Measurements from ENCODE around the gene PAQR6. TPM values are rescaled to one million over a fixed set of nuclear protein-coding genes. Genes with fewer than 3 reads are reported as not detected.

PAQR6 gene
- polyA plus RNA-seq, 1 experiment: 0.06 TPM

DNA sequence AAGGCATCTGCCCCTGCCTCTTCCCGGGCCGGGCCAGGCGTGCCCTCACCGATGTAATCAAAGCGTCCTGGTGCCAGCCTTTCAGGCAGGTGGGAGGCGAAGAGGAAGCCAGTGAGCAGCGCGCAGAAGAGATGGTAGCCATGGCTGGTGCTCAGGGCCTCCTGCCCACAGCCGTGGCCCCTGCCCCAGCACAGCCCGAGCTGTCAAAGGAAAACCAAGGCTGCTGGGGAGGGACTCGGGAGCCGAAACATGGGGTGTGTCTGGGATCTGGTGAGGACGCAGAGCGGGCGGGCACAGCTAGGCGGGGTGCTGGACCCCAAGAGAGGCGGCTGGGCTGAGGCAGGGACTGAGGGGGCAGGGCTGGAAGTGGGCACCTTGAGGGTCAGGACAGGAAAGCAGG, 3.1 kb downstream of the PAQR6 start:
- ChIA-PET CTCF (no interaction called here), POLR2A (no interaction called here)
- no peak for DNase-seq (ENCODE audit: low read depth)
- TF ChIP-seq CTCF (IDR thresholded peaks at IDR 0.05; ENCODE audit: insufficient read depth, low read depth, low read length): no peak
- H3K4me3 ChIP-seq (ENCODE audit: low read depth, low read length): no peak overlapping the region
- H3K27me3 ChIP-seq (ENCODE audit: control insufficient read depth, insufficient read depth, low read length): peaks cover 1% of the 10 kb centered on the region; the same call in 1 of the 2 replicates
- peaks cover 7% of the 10 kb centered on the region for H3K36me3 ChIP-seq (ENCODE audit: control insufficient read depth, insufficient read depth, low read length)

- ChIA-PET CTCF (no interaction called here), POLR2A (no interaction called here)
- Histone ChIP-seq H3K27me3 (ENCODE audit: control insufficient read depth, insufficient read depth, low read length) (peaks cover 1% of the 10 kb centered on the region; the same call in 1 of the 2 replicates), H3K36me3 (ENCODE audit: control insufficient read depth, insufficient read depth, low read length) (peaks cover 6% of the 10 kb centered on the region), H3K4me3 (ENCODE audit: low read depth, low read length) (no peak overlapping the region)
- no peak for DNase-seq (ENCODE audit: low read depth)
- TF ChIP-seq CTCF (IDR thresholded peaks at IDR 0.05; ENCODE audit: insufficient read depth, low read depth, low read length): no peak
These were observed 3.7 kb downstream of the PAQR6 start for GRCh38 chr1:156244126-156244525.

GRCh38 chr1:156242738-156243137, 5.1 kb downstream of the PAQR6 start:
- no peak for DNase-seq (ENCODE audit: low read depth)
- Histone ChIP-seq H3K4me3 (ENCODE audit: low read depth, low read length) (no peak overlapping the region), H3K36me3 (ENCODE audit: control insufficient read depth, insufficient read depth, low read length) (peaks cover 3% of the 10 kb centered on the region), H3K27me3 (ENCODE audit: control insufficient read depth, insufficient read depth, low read length) (peaks cover 1% of the 10 kb centered on the region; the same call in 1 of the 2 replicates)
- no peak for TF ChIP-seq CTCF (IDR thresholded peaks at IDR 0.05; ENCODE audit: insufficient read depth, low read depth, low read length)
- ChIA-PET CTCF (interaction anchor here (0.6 to 1.2 kb wide), 2 partner anchors 10 to 319 kb away, joined by 3 read pairs; no protein-coding TSS in a partner anchor), POLR2A (no interaction called here)

- POLR2A ChIA-PET: no interaction called here
- Histone ChIP-seq H3K4me3 (ENCODE audit: low read depth, low read length) (no peak within 1 kb of the TSS), H3K27me3 (ENCODE audit: control insufficient read depth, insufficient read depth, low read length) (peaks cover 1% of the 10 kb centered on the region; the same call in 1 of the 2 replicates), H3K36me3 (ENCODE audit: control insufficient read depth, insufficient read depth, low read length) (peaks cover 4% of the 10 kb centered on the region)
- DNase-seq (ENCODE audit: low read depth): no peak
- no peak for TF ChIP-seq CTCF (IDR thresholded peaks at IDR 0.05; ENCODE audit: insufficient read depth, low read depth, low read length)
- CTCF ChIA-PET: no interaction called here
These were observed 5.9 kb downstream of the PAQR6 start, which contains the start of gene BGLAP for GRCh38 chr1:156241926-156242325. TSS of gene BGLAP (plus strand) at chr1:156242184. CDS start at chr1:156242232, 48 bp downstream.

DNA sequence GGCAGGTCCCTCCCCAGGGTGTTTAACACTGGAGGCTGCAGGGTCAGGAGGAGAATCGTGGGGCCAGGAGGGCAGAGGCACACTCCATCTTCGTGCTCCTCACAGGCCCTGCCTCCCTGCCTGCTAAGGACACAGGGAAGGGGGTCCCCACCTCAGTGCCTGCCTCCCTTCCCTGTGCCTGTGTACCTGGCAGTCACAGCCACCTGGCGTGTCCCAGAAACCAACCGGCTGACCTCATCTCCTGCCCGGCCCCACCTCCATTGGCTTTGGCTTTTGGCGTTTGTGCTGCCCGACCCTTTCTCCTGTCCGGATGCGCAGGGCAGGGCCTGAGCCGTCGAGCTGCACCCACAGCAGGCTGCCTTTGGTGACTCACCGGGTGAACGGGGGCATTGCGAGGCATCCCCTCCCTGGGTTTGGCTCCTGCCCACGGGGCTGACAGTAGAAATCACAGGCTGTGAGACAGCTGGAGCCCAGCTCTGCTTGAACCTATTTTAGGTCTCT, 6.5 kb downstream of the PAQR6 start:
- Histone ChIP-seq H3K36me3 (ENCODE audit: control insufficient read depth, insufficient read depth, low read length) (peaks cover 7% of the 10 kb centered on the region), H3K27me3 (ENCODE audit: control insufficient read depth, insufficient read depth, low read length) (peaks cover 1% of the 10 kb centered on the region; the same call in 1 of the 2 replicates), H3K4me3 (ENCODE audit: low read depth, low read length) (no peak overlapping the region)
- TF ChIP-seq CTCF (IDR thresholded peaks at IDR 0.05; ENCODE audit: insufficient read depth, low read depth, low read length): no peak
- CTCF ChIA-PET: interaction anchor here (0.5 to 0.6 kb wide), 3 partner anchors 17 to 144 kb away, joined by 3 to 4 read pairs (median 4); no protein-coding TSS in a partner anchor
- DNase-seq (ENCODE audit: low read depth): no peak
- POLR2A ChIA-PET: no interaction called here
